NOMO-1 treated with dmso at 0.1 percent for 144 hours (cell line): ENCODE data around the gene RFX2.
A peak's percentile ranks its signal among the peaks of the same experiment; 100 is the strongest.

Source experiments
- DNase-seq: peaks from one replicate; lab custom pipeline; 2025; ENCODE audit not compliant: unreplicated experiment; lab: John Stamatoyannopoulos, UW

Gene RFX2

DNA sequence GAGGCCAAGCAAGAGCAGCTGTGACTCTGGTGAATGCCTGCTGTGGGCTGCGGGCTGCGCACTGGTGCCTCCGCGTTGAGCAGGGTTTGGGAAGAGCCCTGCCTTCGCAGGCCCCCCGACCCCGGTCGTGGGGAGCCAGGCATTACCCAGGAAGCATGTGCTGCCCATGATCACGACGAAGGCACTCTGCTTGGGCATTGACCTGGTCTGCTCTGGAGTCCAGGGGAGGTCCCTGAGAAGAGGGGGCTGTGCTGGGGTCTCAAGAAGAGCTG is 151.5 kb downstream of the RFX2 start:
- no peak for DNase-seq

DNA sequence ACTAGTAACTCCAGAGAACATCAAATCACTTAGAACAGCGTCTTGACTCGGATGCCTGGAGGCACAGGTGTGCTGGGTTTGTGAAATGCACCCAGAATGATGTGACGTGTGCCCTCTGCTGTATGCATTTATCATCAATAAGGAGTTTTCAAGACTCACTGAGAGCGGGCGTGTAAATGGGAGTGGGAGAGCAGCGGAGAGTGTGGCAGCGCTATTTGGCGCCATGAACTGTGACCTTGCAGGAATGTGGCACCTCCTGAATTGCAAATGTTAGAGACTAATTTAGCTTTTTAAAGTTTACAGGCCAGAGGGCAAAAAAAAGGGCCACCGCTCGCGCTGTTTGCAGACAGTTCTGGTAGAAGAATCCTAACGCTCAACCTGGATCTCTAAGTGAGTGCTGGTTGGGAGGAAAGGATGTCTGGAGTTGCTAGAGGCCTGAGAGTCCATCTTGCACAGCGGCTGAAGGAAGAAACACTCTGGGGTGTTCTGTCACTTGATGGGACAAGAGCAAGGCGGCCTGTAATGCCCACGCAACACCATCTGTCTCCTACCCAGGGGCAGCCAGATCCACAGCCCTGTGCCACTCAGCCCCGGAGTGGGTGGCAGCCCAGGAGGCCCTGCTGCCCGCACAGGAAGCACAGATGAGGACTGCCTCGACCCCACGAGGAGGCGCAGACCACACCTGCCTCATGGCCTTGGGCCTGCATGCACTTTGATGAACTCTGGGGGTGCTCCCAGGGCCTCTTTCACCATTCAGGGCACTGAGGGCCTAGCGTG is 152.0 kb downstream of the RFX2 start:
- no peak for DNase-seq

DNA sequence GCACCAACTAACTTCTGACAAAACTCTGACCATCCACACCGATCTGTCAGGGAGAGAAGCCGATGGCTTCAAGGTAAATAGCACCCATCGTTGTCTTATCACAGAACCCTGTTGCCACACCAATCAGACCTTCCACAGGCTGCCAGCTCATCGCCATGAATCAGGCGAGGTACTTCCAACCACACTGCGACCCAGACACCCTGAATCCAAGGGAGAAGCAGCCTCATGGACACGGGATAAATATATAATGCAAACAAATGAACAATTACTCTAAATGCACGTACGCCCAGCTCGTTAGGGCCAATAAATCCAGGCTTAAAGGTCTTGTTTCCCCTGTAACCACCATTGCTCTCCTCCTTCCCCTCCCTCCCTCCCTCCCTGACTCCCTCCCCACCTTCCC is 153.1 kb downstream of the RFX2 start:
- no peak for DNase-seq

DNA sequence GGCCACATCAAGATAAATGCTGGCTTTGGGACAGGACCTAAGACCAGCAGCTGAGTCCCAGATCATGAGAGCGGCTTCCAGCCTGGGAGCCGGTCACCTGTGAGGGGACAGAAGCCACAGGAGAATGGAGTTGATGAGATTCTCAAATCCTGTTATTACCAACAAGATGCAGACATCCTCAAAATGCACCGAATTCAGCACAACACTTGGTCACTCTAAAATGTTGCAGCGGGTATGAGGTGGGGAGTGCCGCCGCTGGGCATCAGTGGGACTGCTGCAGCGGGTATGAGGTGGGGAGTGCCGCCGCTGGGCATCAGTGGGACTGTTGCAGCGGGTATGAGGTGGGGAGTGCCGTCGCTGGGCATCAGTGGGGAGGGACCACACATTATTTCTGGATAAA is 153.6 kb downstream of the RFX2 start:
- DNase-seq = no peak

DNA sequence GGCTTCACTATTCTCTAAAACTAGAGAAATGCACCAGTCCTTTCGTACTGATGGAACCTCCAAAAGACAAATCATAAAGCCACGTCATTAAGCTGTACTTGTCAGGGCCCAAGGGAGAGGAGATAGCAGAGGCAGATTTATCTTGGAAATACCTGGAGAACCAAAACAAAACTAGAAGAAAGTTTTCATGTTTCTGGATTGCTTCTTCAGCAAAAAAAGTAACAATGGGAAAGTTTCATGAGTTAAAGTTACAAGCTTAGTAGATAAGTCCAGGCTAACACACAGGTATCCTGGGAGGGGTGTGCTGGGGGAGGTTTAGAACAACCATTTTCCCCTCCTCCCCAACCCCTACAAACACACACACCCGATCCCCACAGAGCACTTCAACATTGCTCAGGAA is 154.0 kb downstream of the RFX2 start:
- no peak for DNase-seq

DNA sequence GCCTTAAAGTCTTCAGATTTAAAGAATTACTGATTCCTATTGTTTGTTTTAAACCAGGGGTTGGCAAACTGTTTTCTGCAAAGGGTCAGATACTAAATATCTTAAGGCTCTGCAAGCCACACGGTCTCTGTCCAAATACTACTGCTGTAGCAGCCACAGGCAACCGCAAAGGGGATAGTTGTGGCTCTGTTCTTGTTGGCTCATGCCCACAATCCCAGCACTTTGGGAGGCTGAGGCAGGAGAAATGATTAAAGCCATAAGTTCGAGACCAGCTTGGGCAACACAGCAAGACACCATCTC is 154.7 kb downstream of the RFX2 start:
- DNase-seq = no peak

DNA sequence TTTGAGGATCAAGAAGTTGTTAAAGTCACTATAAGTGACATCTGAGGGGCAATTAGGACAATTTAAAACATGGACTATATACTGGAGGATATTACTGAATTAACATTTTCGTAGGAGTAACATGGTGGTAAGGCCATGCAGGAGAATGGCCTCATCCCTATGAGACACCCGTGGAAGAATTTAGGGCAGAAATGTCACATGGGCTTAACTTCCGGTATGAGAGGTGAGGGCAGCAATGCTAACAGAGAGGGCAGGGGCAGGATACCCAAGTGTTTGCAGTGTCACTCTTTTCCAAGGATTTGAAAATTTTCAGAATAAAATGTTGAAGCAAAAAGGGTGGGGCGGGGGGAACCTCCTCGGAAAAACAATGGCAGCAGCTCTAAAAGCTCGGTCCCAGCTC is 156.0 kb downstream of the RFX2 start:
- no peak for DNase-seq

DNA sequence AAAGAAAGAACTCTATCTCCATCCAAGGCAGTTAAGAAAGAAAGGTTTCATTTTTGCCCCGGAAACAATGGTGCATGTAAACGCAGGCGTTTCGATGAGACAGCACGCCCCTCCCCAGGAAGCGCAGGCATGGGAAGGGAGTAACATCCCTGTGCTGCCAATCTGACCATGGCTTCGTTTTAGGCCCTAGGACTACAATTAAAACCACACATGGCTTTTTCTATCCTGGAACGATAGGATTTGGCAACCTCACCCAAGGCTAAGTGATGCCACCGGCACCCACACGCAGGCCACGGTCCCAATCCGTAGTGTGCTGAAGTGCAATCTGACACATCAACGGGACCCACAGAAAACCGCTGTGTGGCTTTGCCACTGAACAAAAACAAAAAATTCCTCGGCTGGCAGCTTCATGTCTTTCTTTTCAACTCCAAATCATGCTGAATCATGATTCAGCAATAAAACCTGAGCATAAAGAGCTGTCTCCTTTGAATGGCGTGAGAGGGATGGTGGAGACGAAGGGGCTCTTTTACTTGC is 156.6 kb downstream of the RFX2 start:
- no peak for DNase-seq

DNA sequence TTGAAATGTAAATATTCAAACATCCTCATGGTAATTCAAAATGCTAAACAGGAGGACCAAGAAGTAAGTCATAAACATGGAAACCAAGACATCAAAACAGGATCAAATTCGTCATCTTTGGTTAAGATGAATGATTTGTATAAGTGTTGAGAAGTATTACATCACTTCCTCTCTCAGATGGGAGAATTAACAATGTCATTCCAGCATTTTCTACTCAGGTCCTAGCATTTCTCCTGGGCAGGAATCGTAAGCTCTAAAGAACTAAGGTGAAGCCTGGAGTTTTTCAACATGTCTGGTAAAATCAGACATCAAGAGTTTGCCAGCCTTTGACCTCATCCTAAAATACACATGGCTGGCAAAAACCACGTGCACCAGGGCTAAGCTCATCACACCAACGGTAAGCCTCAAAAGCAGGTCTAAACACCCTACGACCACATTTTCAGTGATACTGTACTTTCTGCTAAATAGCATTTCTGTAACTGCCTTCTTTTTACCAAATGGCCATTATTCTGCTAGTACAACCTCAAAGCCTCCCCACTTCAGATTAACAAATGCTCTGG is 157.2 kb downstream of the RFX2 start:
- no peak for DNase-seq

DNA sequence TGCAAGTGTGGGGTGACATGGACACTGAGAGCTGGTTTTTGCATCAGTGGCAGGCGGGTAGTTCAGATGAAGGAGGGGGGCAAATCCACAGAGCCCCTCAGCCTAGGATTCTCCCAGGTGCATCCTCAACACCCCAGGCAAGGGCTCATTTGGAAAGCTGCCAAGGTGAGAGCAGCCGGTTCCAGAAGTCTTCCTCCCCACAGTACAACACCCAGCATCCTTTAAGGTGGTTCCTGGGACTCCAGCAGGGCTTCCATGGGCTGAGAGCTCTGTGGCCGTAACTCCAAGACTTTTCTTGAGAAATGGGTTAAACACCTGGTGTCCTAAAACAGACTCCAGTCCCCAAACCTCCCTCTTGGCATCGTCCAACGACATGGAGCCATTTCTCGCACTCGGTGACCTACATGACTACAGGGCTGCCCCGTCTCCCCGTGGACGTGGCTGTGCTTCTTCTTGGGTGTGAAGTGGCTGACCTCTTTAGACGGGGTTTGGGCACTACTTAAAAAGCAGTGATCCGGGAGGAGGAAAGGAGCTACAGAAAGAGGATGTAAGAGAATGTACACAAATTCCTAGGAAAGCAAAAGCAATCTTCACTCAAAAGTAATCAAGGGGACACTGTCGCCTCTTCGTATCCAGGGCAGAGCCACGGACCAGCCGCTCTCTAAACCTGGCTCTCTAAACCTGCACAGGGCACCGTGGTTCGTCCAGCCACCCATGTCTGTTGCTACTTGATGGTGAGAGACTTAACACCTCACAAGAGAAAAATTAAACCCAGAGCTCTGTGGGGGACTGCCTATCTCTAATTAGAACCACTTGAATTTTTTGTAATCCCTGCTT is 157.9 kb downstream of the RFX2 start:
- no peak for DNase-seq

DNA sequence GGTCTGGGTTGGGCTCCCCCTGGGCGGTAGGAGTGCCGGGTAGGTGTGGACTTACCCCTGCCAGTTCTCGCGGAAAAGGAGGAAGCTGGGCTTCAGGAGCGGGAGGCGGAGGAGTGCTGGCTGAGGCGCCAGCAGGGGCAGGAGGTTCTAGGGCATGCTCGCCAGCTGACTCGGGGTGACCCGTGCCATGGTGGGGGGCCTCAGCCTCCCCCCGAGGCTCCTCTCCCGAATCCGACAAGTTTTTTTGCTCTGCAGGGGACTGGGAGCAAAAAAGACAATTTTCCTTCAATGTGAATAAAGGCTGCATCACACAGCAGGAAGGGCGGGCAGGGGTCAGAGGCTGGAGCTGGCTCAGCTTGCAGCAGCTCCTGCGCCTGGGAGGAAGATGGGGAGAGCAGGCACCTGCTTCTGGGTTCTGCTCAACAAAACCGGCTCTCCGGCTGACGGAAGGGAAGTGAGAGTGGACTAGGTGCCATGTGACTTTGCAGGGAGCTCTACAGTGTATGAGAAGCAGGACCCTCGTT is 158.9 kb downstream of the RFX2 start:
- peak; percentile 6 for DNase-seq

DNA sequence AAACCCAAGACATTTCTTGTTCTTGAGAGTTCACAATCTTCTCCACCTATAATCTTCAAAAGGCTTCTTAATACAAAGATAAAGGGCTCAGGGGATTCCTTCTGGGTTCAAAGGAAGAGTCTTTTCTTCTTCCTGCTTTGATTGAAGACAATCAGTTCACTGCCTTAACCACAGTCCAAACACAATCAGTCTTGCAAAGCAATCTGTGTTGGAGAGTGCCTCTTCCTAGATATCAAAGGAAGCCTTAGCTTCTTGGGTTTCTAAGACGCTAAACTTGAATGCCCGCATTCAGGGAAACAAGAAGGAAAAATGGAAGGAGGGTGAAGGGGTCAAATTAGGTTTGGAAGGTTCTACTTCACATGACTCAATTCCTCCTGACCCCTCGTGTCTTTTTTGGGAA is 159.6 kb downstream of the RFX2 start:
- no peak for DNase-seq

DNA sequence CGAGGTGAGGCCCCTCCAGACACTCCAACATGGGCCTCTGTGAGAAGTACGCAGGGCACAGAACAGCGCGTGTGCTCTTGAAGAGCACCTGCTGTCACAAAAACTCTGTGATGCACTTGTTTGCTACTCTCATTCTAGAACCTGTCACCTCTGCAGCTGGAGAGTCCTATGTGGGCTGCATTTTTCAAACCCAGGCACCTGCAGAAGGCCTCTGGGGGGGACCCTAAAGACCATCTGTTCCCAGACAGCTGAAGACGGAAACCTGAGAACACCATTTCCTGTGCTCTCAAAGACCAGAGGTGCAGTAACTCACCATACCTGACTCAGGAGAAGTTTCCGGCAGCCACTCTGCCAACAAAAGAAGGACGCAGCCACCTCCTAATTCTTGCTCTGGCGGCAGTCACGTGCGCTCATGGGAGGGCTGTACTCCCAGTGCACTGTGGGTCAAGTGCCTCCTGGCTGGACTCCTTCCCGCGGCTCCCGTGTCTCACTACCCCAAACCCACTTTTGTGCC is 160.5 kb downstream of the RFX2 start:
- no peak for DNase-seq

DNA sequence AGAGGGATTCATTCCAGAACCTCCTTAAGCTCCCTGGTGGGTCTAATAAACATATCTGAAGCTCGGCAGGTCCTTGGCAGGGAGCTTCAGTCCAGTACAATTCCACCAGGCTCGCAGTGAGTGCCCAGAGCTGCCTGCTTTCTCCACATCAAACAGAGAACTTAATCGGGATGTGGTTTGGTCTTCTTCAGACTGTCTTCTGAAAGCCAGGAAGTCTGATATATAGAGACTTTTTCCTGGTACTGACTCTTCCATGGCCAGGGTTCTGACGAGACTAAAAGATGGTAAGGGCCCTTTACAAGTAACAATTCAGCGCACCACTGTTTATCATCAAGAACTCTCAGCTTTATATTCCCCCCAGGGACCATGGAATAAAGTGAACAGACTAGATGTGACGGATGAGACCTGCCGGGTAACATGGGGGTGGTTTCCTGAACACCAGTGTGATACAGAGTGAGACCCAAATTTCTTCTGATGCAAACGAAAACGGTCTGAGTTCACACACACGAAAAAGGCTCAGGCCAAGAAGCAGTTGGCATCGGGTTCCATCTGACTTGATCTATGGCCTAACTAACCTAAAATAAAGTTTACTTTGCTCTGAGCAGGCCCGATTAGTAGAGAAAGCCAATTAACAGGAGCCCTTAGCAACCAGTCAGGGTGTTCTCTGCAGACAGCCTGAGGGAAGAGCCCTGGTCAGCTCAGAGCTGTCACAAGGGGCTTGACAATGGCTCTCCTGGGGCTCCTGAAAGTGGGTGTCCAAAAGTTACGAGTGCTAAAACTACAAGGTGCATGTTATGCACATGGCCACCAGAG is 161.3 kb downstream of the RFX2 start:
- DNase-seq = no peak

DNA sequence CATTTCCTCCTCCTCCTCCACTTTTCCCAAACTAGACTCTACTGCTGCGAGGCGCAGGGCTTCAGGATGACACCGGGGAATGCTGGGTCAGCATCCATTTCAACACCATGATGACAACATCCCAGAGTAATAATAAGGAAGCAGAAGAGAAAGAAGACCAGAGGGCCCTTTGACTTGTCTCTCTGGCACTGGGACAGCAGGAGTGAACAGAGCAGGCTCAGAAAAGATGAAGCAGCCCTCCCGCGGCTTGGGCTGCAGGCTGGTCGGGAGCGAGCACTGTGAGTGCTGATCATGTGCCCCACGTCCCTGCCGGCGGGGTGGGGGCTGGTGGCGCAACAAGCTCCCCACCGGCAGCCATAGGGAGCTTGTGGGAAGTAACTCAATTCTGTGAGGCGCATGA is 162.9 kb downstream of the RFX2 start:
- no peak for DNase-seq

DNA sequence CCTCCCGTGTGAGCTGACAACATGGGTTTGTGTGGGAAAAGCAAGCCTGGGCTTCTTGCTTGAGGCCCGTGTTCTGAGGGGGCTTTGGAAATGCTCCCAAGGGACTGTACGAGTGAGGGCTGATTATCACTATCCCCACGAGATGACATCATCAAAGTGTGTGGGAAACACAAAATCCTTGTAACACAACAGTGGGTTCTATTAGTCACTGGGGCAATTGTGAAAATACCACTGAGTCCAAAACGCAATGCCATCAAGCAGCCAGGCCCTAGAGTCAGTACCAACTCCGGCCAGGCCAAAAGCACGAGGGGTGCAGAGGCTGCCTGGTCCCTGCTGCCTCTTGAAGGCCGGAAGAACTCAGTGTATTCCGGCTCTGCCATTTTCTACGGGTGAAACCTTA is 166.7 kb downstream of the RFX2 start:
- DNase-seq = no peak
